ENCODE data around the gene LRP2.

Gene LRP2

GRCh38 chr2:169230204-169230603, 132.1 kb downstream of the LRP2 start:
- no peak for DNase-seq

- no peak for DNase-seq
These were observed 132.7 kb downstream of the LRP2 start for GRCh38 chr2:169229590-169229989.

- no peak for DNase-seq
These were observed 136.4 kb downstream of the LRP2 start for GRCh38 chr2:169225906-169226305.

GRCh38 chr2:169225233-169225750, 137.0 kb downstream of the LRP2 start:
- DNase-seq = no peak

GRCh38 chr2:169222665-169223064, 139.7 kb downstream of the LRP2 start:
- no peak for DNase-seq

DNA sequence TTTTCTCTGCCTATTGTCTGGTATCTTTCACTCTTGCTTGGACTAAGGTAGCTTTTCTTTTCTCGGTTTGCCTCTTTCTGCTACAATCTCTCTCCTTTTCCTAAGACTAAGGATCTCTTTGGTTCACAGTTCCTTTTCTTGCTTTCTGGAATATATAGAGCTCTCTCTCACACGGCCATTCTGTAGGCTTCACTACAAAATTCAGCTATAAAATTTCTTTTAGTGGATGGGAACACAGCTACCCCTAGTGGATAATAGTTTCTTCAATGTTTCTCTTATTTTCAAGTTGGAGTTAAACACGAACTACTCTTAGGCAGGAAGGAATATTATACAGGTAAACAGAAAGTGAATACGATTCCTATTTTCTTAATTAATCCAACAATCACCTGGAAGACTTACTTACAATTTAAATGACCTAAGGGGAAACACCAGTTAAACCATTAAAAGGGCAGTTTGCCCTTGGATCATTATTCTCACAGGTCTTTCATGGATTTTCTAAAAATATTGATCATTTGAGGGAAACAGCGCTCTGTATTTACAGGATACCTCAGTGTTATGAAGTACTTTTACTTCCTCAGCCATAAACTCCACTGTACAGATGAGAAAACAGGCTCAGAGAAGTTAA, 140.5 kb downstream of the LRP2 start:
- no peak for DNase-seq

- no peak for DNase-seq
These were observed 151.4 kb downstream of the LRP2 start for GRCh38 chr2:169210917-169211316.

GRCh38 chr2:169208026-169208425, 154.3 kb downstream of the LRP2 start:
- DNase-seq = no peak

GRCh38 chr2:169205176-169205575, 157.2 kb downstream of the LRP2 start:
- DNase-seq = no peak

GRCh38 chr2:169203952-169204351, 158.4 kb downstream of the LRP2 start:
- no peak for DNase-seq

GRCh38 chr2:169200756-169201155, 161.6 kb downstream of the LRP2 start:
- DNase-seq = no peak

DNA sequence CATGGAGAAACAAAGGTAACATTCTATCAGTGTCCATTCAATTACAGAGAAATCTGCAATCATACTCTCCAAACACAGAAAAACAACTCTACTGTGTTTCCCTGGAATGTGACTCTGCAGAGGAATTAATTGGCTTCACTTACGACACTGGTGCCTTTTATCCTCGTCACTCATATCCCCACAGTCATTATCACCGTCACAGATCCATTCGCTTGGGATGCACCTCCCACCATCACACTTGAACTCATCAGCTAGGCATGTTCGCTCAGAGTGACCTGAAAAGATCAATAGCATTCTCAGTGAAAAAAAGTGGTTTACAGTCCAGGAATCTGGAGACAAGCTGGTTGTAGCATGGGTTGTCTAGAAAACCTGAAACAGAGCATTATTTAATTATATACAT, 168.7 kb downstream of the LRP2 start:
- DNase-seq = no peak

GRCh38 chr2:169190197-169190775, 172.0 kb downstream of the LRP2 start:
- DNase-seq = no peak

DNA sequence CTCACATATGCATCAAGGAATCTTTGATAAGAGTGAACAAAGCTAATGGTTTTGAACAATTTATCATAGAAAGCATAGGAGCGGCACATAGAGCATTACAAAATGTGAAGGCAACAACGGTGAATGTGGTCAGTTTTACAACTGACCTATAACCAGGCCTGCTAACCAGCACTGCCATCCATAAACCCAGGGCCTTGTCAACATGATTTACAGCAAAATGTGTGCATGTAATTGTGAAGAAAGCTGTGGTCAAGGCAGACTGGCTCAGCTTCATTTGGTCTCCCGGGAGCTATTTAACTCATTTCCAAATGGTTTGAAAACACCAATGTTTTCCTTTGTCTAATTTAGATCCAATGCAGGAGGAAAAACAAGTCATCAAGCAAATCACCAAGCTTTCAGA, 173.2 kb downstream of the LRP2 start:
- no peak for DNase-seq

- DNase-seq = no peak
These were observed 176.6 kb downstream of the LRP2 start for GRCh38 chr2:169185711-169186110.

GRCh38 chr2:169184074-169184473, 178.3 kb downstream of the LRP2 start:
- DNase-seq = no peak

DNA sequence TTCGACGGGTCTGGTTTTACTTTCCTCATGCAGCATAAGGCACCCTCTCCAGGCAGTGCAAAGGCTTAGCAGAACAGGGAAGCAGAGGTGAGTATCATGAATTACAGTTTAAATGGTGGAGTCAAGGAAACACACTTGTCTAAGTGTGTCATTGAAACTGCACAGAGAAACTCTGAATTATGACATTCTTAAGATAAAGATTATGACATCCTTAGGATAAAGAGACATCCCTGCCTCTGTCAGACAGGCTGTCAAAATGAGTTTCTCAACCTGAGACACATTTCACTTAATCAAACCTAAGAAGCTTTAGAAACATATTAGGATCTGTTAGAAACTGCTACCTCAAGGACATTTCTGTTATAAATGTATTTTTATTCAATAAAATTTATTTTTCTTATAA, 179.8 kb downstream of the LRP2 start:
- no peak for DNase-seq

DNA sequence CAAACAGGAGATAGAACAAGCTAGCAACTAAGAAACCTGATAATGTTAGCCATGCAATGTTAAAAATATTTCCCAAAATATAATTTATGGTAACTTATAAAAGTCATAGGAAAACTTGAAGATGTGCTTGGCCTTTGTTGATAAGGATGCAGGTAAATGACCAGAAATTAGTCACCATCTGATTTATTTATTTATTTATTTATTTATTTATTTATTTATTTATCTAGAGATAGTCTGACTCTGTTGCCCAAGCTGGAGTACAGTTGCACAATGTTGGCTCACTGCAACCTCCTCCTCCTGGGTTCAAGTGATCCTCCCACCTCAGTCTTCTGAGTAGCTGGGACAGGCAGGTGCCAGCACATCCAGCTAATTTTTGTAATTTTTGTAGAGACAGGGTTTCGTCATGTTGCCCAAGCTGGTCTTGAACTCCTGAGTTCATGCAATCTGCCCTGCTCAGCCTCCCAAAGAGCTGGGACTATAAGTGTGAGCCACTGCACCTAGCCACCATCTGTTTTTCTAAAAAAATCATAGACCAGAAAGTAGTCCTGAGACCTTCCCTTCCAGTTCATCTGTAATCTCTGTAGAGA, 183.4 kb downstream of the LRP2 start:
- DNase-seq = no peak

DNA sequence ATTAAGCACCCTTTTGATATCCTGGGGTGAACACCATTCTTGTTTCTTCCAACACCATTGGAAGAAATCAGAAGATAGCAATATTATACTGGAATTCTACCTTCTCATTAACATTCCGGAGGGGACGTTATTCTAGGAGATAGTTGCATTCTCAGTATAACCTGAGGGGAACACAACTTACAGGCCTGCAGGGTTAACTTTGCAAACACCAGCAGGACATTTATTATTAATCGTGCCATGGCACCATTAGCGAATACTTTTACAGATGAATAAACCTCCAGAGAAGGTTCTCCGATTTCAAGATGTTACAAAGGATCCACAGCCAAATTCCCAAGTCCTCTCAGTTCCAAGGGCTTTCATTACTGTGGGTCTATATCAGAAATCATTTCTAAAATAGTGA, 184.0 kb downstream of the LRP2 start:
- DNase-seq = no peak

GRCh38 chr2:169175112-169175511, 187.2 kb downstream of the LRP2 start:
- no peak for DNase-seq

DNA sequence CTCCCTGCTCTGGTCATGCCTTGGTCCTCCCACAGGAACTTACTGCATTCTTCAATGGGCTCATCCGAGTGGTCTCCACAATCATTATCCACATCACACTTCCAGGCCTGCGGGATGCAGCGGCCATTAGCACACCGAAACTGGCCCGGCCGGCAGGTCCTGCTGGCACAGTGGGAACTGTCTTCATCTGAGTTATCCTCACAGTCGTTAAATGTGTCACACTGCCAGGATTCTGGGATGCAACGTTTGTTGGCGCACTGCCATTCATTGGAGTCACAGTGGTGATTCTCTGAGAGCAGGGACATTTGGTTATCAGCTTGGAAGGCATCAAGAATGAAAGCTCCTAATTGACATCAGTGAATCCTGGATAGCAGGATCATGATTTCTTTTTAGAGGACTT, 188.5 kb downstream of the LRP2 start:
- DNase-seq = no peak

GRCh38 chr2:169172914-169173313, 189.4 kb downstream of the LRP2 start:
- no peak for DNase-seq

DNA sequence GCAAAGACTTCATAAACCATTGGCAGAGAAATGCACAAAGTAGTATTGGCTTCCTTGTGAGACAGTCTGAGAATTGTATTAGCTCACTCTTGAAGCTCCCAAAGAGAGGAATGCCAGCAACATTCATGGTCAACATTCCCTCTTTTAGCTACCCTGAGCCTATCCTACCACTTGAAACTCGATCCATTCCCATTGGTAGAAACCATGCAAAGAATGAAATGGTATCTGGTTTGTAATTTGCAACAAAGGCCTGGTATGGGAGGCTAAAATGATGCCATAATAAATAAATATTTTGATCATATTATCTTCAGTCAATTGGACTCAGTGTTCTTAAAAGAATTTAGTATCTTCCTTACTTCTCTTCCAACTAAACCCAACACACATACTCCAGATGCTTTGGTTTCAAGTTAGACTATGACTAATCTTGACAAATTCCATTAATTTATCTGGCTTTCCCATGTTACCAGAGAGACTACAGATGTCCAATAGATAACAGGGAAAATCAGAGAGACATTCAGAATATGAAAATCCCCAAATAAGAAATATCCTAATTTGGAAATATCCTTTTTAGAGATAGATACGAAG, 190.1 kb downstream of the LRP2 start:
- no peak for DNase-seq

DNA sequence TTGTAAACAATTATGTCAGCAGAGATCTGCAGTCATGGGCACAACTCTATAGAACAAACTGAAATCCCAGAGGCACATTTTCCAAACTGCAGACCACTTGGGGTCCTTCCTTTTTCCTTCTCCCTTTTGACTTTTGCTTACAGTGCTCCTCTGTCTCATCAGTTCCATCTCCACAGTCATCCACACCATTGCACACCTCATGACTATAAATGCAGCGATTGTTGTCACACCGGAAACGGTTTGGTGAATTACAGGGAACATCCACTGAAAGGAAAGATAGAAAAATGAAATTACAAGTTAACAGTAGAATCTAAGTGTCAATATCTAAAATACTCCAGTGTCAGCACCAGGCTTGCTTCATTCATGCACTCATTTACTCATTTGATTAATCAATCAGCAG, 196.5 kb downstream of the LRP2 start:
- no peak for DNase-seq

All from activated CD8-positive, alpha-beta memory T cell treated with anti-CD3 and anti-CD28 coated beads, Interleukin-2, amount 50 U/mL, for 48 hours (primary cell).